ENCODE results near the gene CD22. TPM values are rescaled to one million over a fixed set of nuclear protein-coding genes. Genes with fewer than 3 reads are reported as not detected.

The CD22 gene
- polyA plus RNA-seq, 4 donors, result 0.81 to 5.0 (median 2.2) TPM

DNA sequence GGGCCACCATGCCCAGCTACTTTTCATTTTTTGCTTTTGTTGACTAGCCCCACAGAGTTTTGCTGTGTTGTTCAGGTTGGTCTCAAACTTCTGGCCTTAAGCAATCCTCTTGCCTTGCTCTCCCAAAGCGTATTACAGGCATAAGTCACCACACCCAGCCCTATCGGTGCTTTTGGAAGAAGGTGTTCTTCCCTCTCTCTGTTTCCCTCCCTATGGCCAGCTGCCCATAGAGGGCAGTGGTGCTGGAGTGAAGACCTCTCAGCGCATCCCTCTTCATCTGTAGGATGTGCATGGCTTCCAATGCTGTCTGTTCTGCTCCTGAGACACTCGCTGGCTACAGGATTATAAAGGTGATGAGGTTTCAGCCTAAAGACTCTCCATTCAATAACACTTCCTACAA is 1.3 kb upstream of the CD22 start:
- WGBS, 3 donors, result 52 to 73% (median 60%) methylated on average over 4 of the region's 4 CpGs
- H3K27ac ChIP-seq (ENCODE audit: low read depth in 1 of 3, low read length in 2 of 3), result no peak overlapping the region
- H3K4me1 ChIP-seq (ENCODE audit: control insufficient read depth in 3 of 3, insufficient read depth in 2 of 3, low read depth in 1 of 3, low read length in 2 of 3), result no peaks in the 10 kb centered on the region
- H3K27me3 ChIP-seq (ENCODE audit: control insufficient read depth in 3 of 3, insufficient read depth in 3 of 3, low read length in 3 of 3), result peaks cover 0 to 6% (median 3%) of the 10 kb centered on the region in 3 donors
- H3K9me3 ChIP-seq (ENCODE audit: control insufficient read depth in 2 of 2, insufficient read depth in 1 of 2, low read depth in 1 of 2, low read length in 1 of 2), result no peaks in the 10 kb centered on the region
- DNase-seq (no peak), FAIRE-seq (no peak)
- no peaks in the 10 kb centered on the region for H3K36me3 ChIP-seq (ENCODE audit: control insufficient read depth in 3 of 3, insufficient read depth in 2 of 3, low read depth in 1 of 3, low read length in 3 of 3)
- no peak overlapping the region for H3K4me3 ChIP-seq (ENCODE audit: low read depth in 1 of 3, low read length in 3 of 3)

DNA sequence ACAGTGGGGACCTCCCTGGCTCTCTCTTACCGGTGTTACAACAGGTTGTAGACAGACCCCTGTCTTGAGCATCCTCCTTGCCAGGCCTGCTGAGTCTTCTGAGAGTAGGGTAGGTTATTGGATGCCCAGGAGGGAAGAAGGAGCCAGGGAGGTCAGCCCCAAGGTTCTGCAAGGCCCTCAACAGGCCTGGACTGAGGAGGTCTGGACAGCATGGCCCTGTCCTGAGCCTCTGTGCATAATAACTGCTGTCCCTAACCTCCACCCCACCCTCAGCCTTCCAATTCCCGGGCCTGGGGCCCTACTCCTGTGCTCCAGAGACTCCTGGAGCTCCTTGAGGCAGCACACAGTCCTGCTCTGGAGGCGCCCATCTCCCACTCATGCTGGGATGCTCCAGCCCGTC is 336 bp downstream of the CD22 start:
- peak overlapping the region in 1 of 3 donors; percentile 22 for H3K4me3 ChIP-seq (ENCODE audit: low read depth in 1 of 3, low read length in 3 of 3)
- 71 to 75% (median 72%) methylated on average over 4 of the region's 4 CpGs for WGBS, 3 donors
- H3K36me3 ChIP-seq (ENCODE audit: control insufficient read depth in 3 of 3, insufficient read depth in 2 of 3, low read depth in 1 of 3, low read length in 3 of 3), result no peaks in the 10 kb centered on the region
- H3K9me3 ChIP-seq (ENCODE audit: control insufficient read depth in 2 of 2, insufficient read depth in 1 of 2, low read depth in 1 of 2, low read length in 1 of 2), result no peaks in the 10 kb centered on the region
- H3K27ac ChIP-seq (ENCODE audit: low read depth in 1 of 3, low read length in 2 of 3), result no peak overlapping the region
- no peaks in the 10 kb centered on the region for H3K4me1 ChIP-seq (ENCODE audit: control insufficient read depth in 3 of 3, insufficient read depth in 2 of 3, low read depth in 1 of 3, low read length in 2 of 3)
- DNase-seq (no peak), FAIRE-seq (no peak)
- peaks cover 0 to 6% (median 3%) of the 10 kb centered on the region in 3 donors for H3K27me3 ChIP-seq (ENCODE audit: control insufficient read depth in 3 of 3, insufficient read depth in 3 of 3, low read length in 3 of 3)

DNA sequence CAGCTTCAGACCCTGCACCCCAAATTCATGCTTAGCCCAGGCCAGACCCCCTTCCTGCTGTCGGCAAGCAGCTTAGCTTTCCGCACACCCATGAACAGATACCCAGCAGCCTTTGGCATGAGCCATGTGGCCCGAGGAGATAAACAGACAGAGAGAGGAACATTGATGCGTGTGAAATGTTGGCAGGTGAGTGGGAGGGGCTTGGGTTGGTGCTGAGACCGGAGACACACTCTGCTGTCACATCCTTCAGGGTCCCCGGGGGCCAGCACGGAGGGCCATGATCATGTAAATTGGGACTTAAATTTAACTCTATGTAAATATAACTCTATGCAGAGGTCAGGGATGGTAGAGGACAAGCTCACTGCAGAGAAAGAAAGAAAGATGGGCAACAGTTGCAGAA is 1.5 kb downstream of the CD22 start:
- Histone ChIP-seq H3K4me3 (ENCODE audit: low read depth in 1 of 3, low read length in 3 of 3) (no peak overlapping the region), H3K27me3 (ENCODE audit: control insufficient read depth in 3 of 3, insufficient read depth in 3 of 3, low read length in 3 of 3) (peaks cover 0 to 6% (median 3%) of the 10 kb centered on the region in 3 donors), H3K36me3 (ENCODE audit: control insufficient read depth in 3 of 3, insufficient read depth in 2 of 3, low read depth in 1 of 3, low read length in 3 of 3) (no peaks in the 10 kb centered on the region), H3K27ac (ENCODE audit: low read depth in 1 of 3, low read length in 2 of 3) (no peak overlapping the region), H3K4me1 (ENCODE audit: control insufficient read depth in 3 of 3, insufficient read depth in 2 of 3, low read depth in 1 of 3, low read length in 2 of 3) (no peaks in the 10 kb centered on the region), H3K9me3 (ENCODE audit: control insufficient read depth in 2 of 2, insufficient read depth in 1 of 2, low read depth in 1 of 2, low read length in 1 of 2) (no peaks in the 10 kb centered on the region)
- DNase-seq, result no peak
- WGBS, 3 donors, result 49 to 59% (median 50%) methylated on average over 7 of the region's 7 CpGs
- no peak for FAIRE-seq

DNA sequence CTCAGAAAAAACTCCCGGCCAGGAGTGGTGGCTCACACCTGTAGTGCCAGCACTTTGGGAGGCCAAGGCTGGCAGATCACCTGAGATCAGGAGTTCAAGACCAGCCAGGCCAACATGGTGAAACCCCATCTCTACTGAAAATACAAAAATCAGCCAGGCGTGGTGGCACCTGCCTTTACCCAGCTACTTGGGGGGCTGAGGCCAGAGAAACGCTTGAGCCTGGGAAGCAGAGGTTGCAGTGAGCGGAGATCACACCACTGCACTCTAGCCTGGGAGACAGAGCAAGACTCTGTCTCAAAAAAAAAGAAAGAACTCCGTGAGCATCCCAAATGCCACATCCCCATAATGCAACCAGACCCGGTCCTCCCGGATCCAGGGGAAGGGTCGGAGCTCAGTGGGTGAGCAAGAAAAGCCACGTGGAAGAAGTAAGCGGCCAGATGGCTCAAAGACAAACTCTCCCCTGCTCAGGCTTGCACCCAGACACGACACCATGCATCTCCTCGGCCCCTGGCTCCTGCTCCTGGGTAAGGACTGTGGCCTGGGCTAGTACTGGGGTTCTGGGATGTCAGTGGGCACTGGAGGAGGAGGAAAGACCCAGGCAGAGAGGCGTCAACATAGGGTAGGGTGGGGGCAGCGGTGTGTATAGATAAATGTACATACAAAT is 2.7 kb downstream of the CD22 start:
- H3K4me1 ChIP-seq (ENCODE audit: control insufficient read depth in 3 of 3, insufficient read depth in 2 of 3, low read depth in 1 of 3, low read length in 2 of 3), result no peaks in the 10 kb centered on the region
- no peak for DNase-seq
- 74 to 80% (median 74%) methylated on average over 13 to 14 of the region's 14 CpGs for WGBS, 3 donors
- no peaks in the 10 kb centered on the region for H3K9me3 ChIP-seq (ENCODE audit: control insufficient read depth in 2 of 2, insufficient read depth in 1 of 2, low read depth in 1 of 2, low read length in 1 of 2)
- H3K27ac ChIP-seq (ENCODE audit: low read depth in 1 of 3, low read length in 2 of 3), result no peak overlapping the region
- no peaks in the 10 kb centered on the region for H3K36me3 ChIP-seq (ENCODE audit: control insufficient read depth in 3 of 3, insufficient read depth in 2 of 3, low read depth in 1 of 3, low read length in 3 of 3)
- no peak overlapping the region for H3K4me3 ChIP-seq (ENCODE audit: low read depth in 1 of 3, low read length in 3 of 3)
- no peak for FAIRE-seq
- peaks cover 0 to 3% (median 3%) of the 10 kb centered on the region in 3 donors for H3K27me3 ChIP-seq (ENCODE audit: control insufficient read depth in 3 of 3, insufficient read depth in 3 of 3, low read length in 3 of 3)

DNA sequence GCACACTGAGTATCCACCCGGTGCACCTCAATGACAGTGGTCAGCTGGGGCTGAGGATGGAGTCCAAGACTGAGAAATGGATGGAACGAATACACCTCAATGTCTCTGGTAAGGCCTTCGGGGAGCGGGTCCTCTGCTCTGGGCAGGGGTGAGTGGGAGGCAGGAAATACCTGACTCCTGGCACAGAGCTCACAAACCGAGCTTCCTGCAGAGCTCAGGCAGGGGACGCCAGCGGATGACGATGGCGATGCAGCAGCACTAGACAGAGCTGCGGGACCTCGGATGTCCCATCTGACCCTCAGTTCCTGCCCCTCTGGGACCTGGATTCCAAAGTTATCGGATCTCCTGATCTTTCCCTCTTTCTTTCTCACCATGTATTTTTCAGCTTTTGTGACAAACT is 3.8 kb downstream of the CD22 start:
- Histone ChIP-seq H3K27ac (ENCODE audit: low read depth in 1 of 3, low read length in 2 of 3) (no peak overlapping the region), H3K27me3 (ENCODE audit: control insufficient read depth in 3 of 3, insufficient read depth in 3 of 3, low read length in 3 of 3) (peaks cover 0 to 3% (median 2%) of the 10 kb centered on the region in 3 donors), H3K4me1 (ENCODE audit: control insufficient read depth in 3 of 3, insufficient read depth in 2 of 3, low read depth in 1 of 3, low read length in 2 of 3) (no peaks in the 10 kb centered on the region), H3K4me3 (ENCODE audit: low read depth in 1 of 3, low read length in 3 of 3) (no peak overlapping the region), H3K36me3 (ENCODE audit: control insufficient read depth in 3 of 3, insufficient read depth in 2 of 3, low read depth in 1 of 3, low read length in 3 of 3) (no peaks in the 10 kb centered on the region), H3K9me3 (ENCODE audit: control insufficient read depth in 2 of 2, insufficient read depth in 1 of 2, low read depth in 1 of 2, low read length in 1 of 2) (no peaks in the 10 kb centered on the region)
- no peak for DNase-seq
- WGBS, 3 donors, result 57 to 77% (median 62%) methylated on average over 12 of the region's 12 CpGs
- no peak for FAIRE-seq

DNA sequence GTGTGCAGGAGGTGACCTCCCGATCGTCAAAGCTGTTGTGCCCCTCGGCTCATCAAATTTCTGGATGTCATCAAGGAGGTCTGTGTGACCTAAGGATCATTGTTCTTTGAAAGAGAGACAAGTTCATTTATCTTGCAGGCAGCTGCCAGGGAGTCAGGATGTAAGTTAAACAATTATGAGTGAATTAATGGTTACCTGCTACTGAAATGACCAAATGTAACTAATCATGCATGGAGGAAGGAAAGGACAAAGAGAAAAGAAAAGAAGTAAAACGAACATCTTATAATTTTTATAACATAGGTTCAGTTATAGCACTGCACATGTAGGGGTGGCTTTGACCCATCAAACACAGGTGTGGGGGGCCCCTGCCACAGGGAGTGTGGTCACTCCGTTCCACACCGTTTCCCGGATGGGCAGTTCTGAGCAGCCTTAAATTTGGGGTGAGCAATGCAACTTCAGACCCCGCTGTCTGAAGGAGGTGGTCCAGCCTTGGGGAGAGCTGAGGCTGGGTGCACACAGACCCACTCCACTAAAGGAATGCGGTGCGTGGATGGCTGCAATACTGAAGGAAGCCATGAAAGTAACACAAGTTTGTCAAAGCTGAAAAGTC is 5.3 kb downstream of the CD22 start:
- no peak overlapping the region for H3K4me3 ChIP-seq (ENCODE audit: low read depth in 1 of 3, low read length in 3 of 3)
- DNase-seq (no peak), FAIRE-seq (no peak)
- H3K4me1 ChIP-seq (ENCODE audit: control insufficient read depth in 3 of 3, insufficient read depth in 2 of 3, low read depth in 1 of 3, low read length in 2 of 3), result no peaks in the 10 kb centered on the region
- no peak overlapping the region for H3K27ac ChIP-seq (ENCODE audit: low read depth in 1 of 3, low read length in 2 of 3)
- no peaks in the 10 kb centered on the region for H3K9me3 ChIP-seq (ENCODE audit: control insufficient read depth in 2 of 2, insufficient read depth in 1 of 2, low read depth in 1 of 2, low read length in 1 of 2)
- 76 to 78% (median 76%) methylated on average over 10 of the region's 10 CpGs for WGBS, 3 donors
- peaks cover 0 to 3% (median 2%) of the 10 kb centered on the region in 3 donors for H3K27me3 ChIP-seq (ENCODE audit: control insufficient read depth in 3 of 3, insufficient read depth in 3 of 3, low read length in 3 of 3)
- H3K36me3 ChIP-seq (ENCODE audit: control insufficient read depth in 3 of 3, insufficient read depth in 2 of 3, low read depth in 1 of 3, low read length in 3 of 3), result no peaks in the 10 kb centered on the region

DNA sequence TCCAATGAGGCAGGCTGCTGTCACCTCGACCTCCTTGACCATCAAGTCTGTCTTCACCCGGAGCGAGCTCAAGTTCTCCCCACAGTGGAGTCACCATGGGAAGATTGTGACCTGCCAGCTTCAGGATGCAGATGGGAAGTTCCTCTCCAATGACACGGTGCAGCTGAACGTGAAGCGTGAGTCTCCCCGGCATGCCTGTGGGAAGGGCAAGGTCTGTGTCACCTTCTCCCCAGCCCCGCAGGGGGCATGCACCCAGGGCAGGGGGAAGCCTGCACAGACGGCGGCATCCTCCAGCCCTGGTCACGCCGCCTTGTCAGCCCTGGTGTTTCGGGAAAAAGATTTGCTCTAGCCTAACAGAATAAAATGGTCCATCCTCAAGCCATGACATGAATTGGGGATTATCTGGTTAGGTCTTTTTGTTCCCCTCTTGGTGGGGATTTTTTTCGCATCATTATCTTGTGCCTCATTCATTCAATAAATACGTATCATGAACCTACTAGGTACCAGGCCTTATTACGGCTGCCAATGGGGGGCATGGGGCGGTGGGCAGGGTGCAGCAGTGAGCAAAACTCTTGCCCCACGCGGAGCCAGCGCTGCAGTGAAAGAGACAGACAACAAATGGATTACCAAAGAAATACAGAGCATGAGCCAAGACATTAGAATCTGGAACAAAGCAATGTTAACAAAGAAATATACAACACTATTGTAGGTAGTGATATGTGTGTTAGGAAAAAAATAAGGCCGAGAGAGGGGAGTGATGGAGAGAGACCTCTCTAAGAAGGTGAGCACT is 7.4 kb downstream of the CD22 start:
- Histone ChIP-seq H3K9me3 (ENCODE audit: control insufficient read depth in 2 of 2, insufficient read depth in 1 of 2, low read depth in 1 of 2, low read length in 1 of 2) (no peaks in the 10 kb centered on the region), H3K4me1 (ENCODE audit: control insufficient read depth in 3 of 3, insufficient read depth in 2 of 3, low read depth in 1 of 3, low read length in 2 of 3) (no peaks in the 10 kb centered on the region), H3K36me3 (ENCODE audit: control insufficient read depth in 3 of 3, insufficient read depth in 2 of 3, low read depth in 1 of 3, low read length in 3 of 3) (no peaks in the 10 kb centered on the region), H3K27ac (ENCODE audit: low read depth in 1 of 3, low read length in 2 of 3) (no peak overlapping the region), H3K27me3 (ENCODE audit: control insufficient read depth in 3 of 3, insufficient read depth in 3 of 3, low read length in 3 of 3) (peaks cover 0 to 3% (median 2%) of the 10 kb centered on the region in 3 donors), H3K4me3 (ENCODE audit: low read depth in 1 of 3, low read length in 3 of 3) (no peak overlapping the region)
- DNase-seq, result no peak
- FAIRE-seq, result no peak
- 80 to 88% (median 86%) methylated on average over 21 of the region's 21 CpGs for WGBS, 3 donors

DNA sequence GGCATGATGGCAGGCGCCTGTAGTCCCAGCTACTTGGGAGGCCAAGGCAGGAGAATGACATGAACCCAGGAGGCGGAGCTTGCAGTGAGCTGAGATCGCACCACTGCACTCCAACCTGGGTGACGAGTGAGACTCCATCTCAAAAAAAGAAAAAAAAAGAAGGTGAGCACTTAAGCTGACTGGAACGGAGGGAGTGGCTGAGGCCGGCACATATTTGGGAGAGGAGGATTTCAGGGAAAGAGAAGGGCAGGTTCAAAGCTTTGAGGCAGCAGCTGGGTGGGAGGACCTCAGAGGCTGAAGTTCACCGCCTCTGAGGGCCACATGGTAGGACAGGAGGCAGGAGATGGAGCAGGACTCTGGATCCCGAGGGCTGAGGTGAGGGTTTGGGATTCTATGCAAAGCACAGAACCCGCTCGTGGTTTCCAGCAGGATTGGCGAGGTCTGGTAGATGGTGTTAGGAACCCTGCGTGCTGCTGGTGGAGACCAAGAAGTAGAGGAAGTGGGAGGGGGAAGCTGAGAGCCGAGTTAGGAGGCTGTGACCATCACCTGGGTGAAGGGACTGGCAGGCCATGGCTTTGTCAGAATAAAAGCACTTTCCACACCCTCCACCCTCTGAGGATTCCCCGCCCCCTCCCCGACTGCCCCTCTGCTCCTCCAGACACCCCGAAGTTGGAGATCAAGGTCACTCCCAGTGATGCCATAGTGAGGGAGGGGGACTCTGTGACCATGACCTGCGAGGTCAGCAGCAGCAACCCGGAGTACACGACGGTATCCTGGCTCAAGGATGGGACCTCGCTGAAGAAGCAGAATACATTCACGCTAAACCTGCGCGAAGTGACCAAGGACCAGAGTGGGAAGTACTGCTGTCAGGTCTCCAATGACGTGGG is 8.4 kb downstream of the CD22 start:
- Histone ChIP-seq H3K27ac (ENCODE audit: low read depth in 1 of 3, low read length in 2 of 3) (no peak overlapping the region), H3K36me3 (ENCODE audit: control insufficient read depth in 3 of 3, insufficient read depth in 2 of 3, low read depth in 1 of 3, low read length in 3 of 3) (no peaks in the 10 kb centered on the region), H3K4me3 (ENCODE audit: low read depth in 1 of 3, low read length in 3 of 3) (no peak overlapping the region), H3K4me1 (ENCODE audit: control insufficient read depth in 3 of 3, insufficient read depth in 2 of 3, low read depth in 1 of 3, low read length in 2 of 3) (no peaks in the 10 kb centered on the region), H3K9me3 (ENCODE audit: control insufficient read depth in 2 of 2, insufficient read depth in 1 of 2, low read depth in 1 of 2, low read length in 1 of 2) (no peaks in the 10 kb centered on the region), H3K27me3 (ENCODE audit: control insufficient read depth in 3 of 3, insufficient read depth in 3 of 3, low read length in 3 of 3) (no peaks in the 10 kb centered on the region)
- 74 to 80% (median 76%) methylated on average over 25 of the region's 25 CpGs for WGBS, 3 donors
- DNase-seq, result no peak
- no peak for FAIRE-seq

All from small intestine (tissue), 7 donors.